Esophagus muscularis mucosa (tissue), 4 donors: Measurements from ENCODE around the gene KLHL25.
A peak's percentile ranks its signal among the peaks of the same experiment; 100 is the strongest.

Source experiments
- CTCF ChIP-seq, 3 experiments: fragments of 200-600 bp in 2 of 3; fragments of 450-650 bp in 1 of 3; sonication (generic) in 2 of 3; IDR thresholded peaks; one replicate each; pipeline ENCODE4 v1.5.1; 2017 to 2019; ENCODE audit warnings: antibody characterized with exemption in 3 of 3, mild to moderate bottlenecking in 2 of 3, moderate library complexity in 1 of 3
- EP300 ChIP-seq: sonication (generic); formaldehyde crosslinking; IDR thresholded peaks from one replicate; pipeline ENCODE4 v1.6.1; 2017; ENCODE audit warnings: antibody characterized with exemption
- POLR2A ChIP-seq: fragments of 450-650 bp; IDR thresholded peaks from one replicate; pipeline ENCODE4 v1.6.1; 2017; ENCODE audit warnings: antibody characterized with exemption, moderate library complexity, mild to moderate bottlenecking, low read depth
- POLR2AphosphoS5 ChIP-seq, 2 donors: sonication (generic); formaldehyde crosslinking; IDR thresholded peaks; one replicate each; pipeline ENCODE4 v1.6.1; 2017; ENCODE audit warnings: antibody characterized with exemption in 2 of 2

DNA sequence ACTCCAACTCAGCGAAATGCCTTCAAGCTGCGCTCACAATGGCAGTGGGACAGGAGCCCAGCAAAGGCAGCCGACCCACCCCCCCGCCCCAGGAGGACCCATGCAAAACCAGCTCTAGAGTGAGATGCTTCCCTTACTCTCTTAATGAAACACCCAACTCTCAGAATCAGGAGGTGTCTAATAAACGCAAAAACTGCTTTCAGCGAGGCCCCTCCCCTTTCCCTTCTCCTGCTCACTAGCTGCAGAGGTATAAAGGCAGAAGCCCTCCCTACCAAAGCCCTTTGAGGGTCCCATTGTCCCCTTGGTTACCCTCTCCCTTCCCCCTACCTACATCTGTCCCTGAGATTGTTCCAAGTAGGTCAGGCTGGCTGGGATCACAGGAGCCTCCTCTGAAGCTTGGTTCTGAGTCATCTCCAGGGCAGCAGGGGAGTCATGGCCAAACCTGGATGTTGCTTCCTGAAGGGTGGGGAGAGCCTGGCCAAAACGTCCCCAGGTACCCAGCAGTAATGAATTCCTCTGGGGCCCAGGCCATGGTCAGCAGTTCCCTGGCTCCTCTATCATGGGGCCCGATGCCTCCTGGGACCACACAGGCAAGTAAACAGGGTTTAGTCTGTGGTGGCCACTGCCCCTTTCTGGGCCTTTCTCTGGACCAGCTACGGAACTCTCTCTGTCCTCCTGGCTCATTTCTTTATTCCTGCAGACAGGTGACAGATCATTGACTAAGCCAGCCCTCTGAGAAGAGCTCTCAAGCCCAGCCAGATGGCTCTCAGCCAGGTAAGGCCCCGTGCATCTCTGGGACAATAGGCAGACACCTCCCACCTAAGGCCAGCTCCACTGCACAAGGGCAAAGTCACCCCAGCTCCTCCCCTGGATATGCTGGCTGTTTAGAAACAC, 8.6 kb downstream of the KLHL25 start:
- TF ChIP-seq POLR2A (no peak), CTCF (IDR thresholded peaks at IDR 0.05) (no peak), POLR2AphosphoS5 (IDR thresholded peaks at IDR 0.05) (peak in 1 of 2 donors; percentile 29), EP300 (no peak)
